ENCODE data around the gene ZNF787. TPM values are rescaled to one million over a fixed set of nuclear protein-coding genes. Genes with fewer than 3 reads are reported as not detected.

Gene ZNF787
- total RNA-seq, 1 donor from 2014 or later: 32.6 TPM

DNA sequence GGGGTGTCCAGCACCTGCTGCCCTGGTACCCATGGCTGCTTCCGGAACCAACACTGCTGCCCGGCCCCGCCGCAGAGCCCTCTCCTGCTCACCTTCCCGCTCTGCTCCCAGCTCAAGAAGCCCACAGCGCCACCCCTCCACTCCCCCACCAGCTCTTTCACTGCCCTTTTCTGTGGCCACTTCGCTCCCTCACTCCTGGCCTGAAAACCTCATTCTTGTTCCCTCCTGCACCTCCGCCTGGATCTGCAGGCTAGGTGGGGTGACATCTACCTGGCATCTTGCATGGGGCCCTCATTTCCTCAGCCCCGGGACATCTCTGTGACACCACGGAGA is 6.4 kb downstream of the ZNF787 start:
- Histone ChIP-seq H3K4me3 (ENCODE audit: low read depth, low read length) (no peak overlapping the region), H3K36me3 (ENCODE audit: control insufficient read depth, insufficient read depth, low read length) (peaks cover 4% of the 10 kb centered on the region), H3K27me3 (ENCODE audit: control insufficient read depth, insufficient read depth, low read length) (no peaks in the 10 kb centered on the region)
- FAIRE-seq (no peak), DNase-seq (ENCODE audit: low read depth) (no peak)
- TF ChIP-seq, protein P1, sequence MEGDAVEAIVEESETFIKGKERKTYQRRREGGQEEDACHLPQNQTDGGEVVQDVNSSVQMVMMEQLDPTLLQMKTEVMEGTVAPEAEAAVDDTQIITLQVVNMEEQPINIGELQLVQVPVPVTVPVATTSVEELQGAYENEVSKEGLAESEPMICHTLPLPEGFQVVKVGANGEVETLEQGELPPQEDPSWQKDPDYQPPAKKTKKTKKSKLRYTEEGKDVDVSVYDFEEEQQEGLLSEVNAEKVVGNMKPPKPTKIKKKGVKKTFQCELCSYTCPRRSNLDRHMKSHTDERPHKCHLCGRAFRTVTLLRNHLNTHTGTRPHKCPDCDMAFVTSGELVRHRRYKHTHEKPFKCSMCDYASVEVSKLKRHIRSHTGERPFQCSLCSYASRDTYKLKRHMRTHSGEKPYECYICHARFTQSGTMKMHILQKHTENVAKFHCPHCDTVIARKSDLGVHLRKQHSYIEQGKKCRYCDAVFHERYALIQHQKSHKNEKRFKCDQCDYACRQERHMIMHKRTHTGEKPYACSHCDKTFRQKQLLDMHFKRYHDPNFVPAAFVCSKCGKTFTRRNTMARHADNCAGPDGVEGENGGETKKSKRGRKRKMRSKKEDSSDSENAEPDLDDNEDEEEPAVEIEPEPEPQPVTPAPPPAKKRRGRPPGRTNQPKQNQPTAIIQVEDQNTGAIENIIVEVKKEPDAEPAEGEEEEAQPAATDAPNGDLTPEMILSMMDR (IDR thresholded peaks at IDR 0.05; ENCODE audit: insufficient read depth, low read length, severe bottlenecking): no peak

GRCh38 chr19:56114051-56114777 is 6.9 kb downstream of the ZNF787 start:
- FAIRE-seq: no peak
- TF ChIP-seq, protein P1 (IDR thresholded peaks at IDR 0.05; ENCODE audit: insufficient read depth, low read length, severe bottlenecking): no peak
- H3K4me3 ChIP-seq (ENCODE audit: low read depth, low read length): no peak overlapping the region
- peaks cover 4% of the 10 kb centered on the region for H3K36me3 ChIP-seq (ENCODE audit: control insufficient read depth, insufficient read depth, low read length)
- no peaks in the 10 kb centered on the region for H3K27me3 ChIP-seq (ENCODE audit: control insufficient read depth, insufficient read depth, low read length)
- DNase-seq (ENCODE audit: low read depth): no peak

GRCh38 chr19:56113074-56113632 is 7.9 kb downstream of the ZNF787 start:
- Histone ChIP-seq H3K36me3 (ENCODE audit: control insufficient read depth, insufficient read depth, low read length) (peaks cover 1% of the 10 kb centered on the region), H3K27me3 (ENCODE audit: control insufficient read depth, insufficient read depth, low read length) (no peaks in the 10 kb centered on the region), H3K4me3 (ENCODE audit: low read depth, low read length) (no peak overlapping the region)
- DNase-seq (ENCODE audit: low read depth): no peak
- TF ChIP-seq, protein P1 (IDR thresholded peaks at IDR 0.05; ENCODE audit: insufficient read depth, low read length, severe bottlenecking): no peak
- peak; percentile 75 for FAIRE-seq

- TF ChIP-seq, protein P1 (IDR thresholded peaks at IDR 0.05; ENCODE audit: insufficient read depth, low read length, severe bottlenecking): no peak
- Histone ChIP-seq H3K36me3 (ENCODE audit: control insufficient read depth, insufficient read depth, low read length) (peaks cover 1% of the 10 kb centered on the region), H3K27me3 (ENCODE audit: control insufficient read depth, insufficient read depth, low read length) (no peaks in the 10 kb centered on the region), H3K4me3 (ENCODE audit: low read depth, low read length) (no peak overlapping the region)
- no peak for FAIRE-seq
- DNase-seq (ENCODE audit: low read depth): no peak
Measured at GRCh38 chr19:56112313-56112709, 8.8 kb downstream of the ZNF787 start.

- TF ChIP-seq, protein P1 (IDR thresholded peaks at IDR 0.05; ENCODE audit: insufficient read depth, low read length, severe bottlenecking): no peak
- Histone ChIP-seq H3K4me3 (ENCODE audit: low read depth, low read length) (no peak overlapping the region), H3K36me3 (ENCODE audit: control insufficient read depth, insufficient read depth, low read length) (peaks cover 1% of the 10 kb centered on the region), H3K27me3 (ENCODE audit: control insufficient read depth, insufficient read depth, low read length) (no peaks in the 10 kb centered on the region)
- no peak for FAIRE-seq
- DNase-seq (ENCODE audit: low read depth): peak; percentile 32
Measured at GRCh38 chr19:56111601-56112312, 9.3 kb downstream of the ZNF787 start.
